Hepatocyte (in vitro differentiated cells): Measurements from ENCODE around the gene RCHY1.
"Not testable (repeated sequence)": the region's sequence is repeated elsewhere in the genome, so short reads cannot be mapped to it uniquely, and the experiment has no call there.

ENCODE experiments used
- EZH2 ChIP-seq: fragments of 200-600 bp; sonication (generic); IDR thresholded peaks from 2 replicates; pipeline ENCODE4 v1.6.1; 2016; ENCODE audit warnings: antibody characterized with exemption, mild to moderate bottlenecking, borderline replicate concordance
- TF ChIP-seq, protein P1 (sequence below): fragments of 200-600 bp; sonication (generic); IDR thresholded peaks from 2 replicates; pipeline ENCODE4 v1.5.1; 2016; ENCODE audit warnings: antibody characterized with exemption, mild to moderate bottlenecking; ENCODE audit not compliant: poor library complexity

- TF ChIP-seq, protein P1, sequence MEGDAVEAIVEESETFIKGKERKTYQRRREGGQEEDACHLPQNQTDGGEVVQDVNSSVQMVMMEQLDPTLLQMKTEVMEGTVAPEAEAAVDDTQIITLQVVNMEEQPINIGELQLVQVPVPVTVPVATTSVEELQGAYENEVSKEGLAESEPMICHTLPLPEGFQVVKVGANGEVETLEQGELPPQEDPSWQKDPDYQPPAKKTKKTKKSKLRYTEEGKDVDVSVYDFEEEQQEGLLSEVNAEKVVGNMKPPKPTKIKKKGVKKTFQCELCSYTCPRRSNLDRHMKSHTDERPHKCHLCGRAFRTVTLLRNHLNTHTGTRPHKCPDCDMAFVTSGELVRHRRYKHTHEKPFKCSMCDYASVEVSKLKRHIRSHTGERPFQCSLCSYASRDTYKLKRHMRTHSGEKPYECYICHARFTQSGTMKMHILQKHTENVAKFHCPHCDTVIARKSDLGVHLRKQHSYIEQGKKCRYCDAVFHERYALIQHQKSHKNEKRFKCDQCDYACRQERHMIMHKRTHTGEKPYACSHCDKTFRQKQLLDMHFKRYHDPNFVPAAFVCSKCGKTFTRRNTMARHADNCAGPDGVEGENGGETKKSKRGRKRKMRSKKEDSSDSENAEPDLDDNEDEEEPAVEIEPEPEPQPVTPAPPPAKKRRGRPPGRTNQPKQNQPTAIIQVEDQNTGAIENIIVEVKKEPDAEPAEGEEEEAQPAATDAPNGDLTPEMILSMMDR, result not testable (repeated sequence)
- TF ChIP-seq EZH2, result not testable (repeated sequence)
These were observed 5.2 kb upstream of the RCHY1 start for GRCh38 chr4:75519452-75519851.
